MV-4-11 (cell line): ENCODE results near the gene NRN1L.
"Not testable (repeated sequence)": the region's sequence is repeated elsewhere in the genome, so short reads cannot be mapped to it uniquely, and the experiment has no call there.

Experiments
- DNase-seq: peaks from one replicate; lab custom pipeline; 2025; lab: John Stamatoyannopoulos, UW

NRN1L gene

GRCh38 chr16:67884684-67885083, at the start of gene NRN1L:
NRN1L (plus strand) TSS chr16:67884885; CDS start chr16:67884904, 19 bp downstream.
- no peak for DNase-seq

- not testable (repeated sequence) for DNase-seq
Measured at GRCh38 chr16:67837190-67837589, 47.5 kb upstream of the NRN1L start.

GRCh38 chr16:67837811-67838210, 46.9 kb upstream of the NRN1L start:
- DNase-seq = no peak

GRCh38 chr16:67841198-67841815, 43.4 kb upstream of the NRN1L start:
- no peak for DNase-seq

- peak; percentile 93 for DNase-seq
Measured at GRCh38 chr16:67841816-67842508, 42.7 kb upstream of the NRN1L start, which contains the start of gene THAP11. THAP11 (plus strand) TSS chr16:67842320; CDS start chr16:67842555, 235 bp downstream.

- DNase-seq = peak; percentile 55
Measured at GRCh38 chr16:67842509-67843342, 42.0 kb upstream of the NRN1L start.

- no peak for DNase-seq
Measured at GRCh38 chr16:67843343-67843765, 41.3 kb upstream of the NRN1L start.

- DNase-seq = no peak
Measured at GRCh38 chr16:67844497-67844896, 40.2 kb upstream of the NRN1L start.

GRCh38 chr16:67845291-67846062, 39.2 kb upstream of the NRN1L start:
- DNase-seq = peak; percentile 43

- peak; percentile 35 for DNase-seq
Measured at GRCh38 chr16:67846063-67846319, 38.7 kb upstream of the NRN1L start.

GRCh38 chr16:67846320-67847063, 38.2 kb upstream of the NRN1L start, which contains the start of gene NUTF2:
NUTF2 (plus strand) TSS chr16:67846933; CDS start chr16:67865131, 18,198 bp downstream.
- peak; percentile 93 for DNase-seq

GRCh38 chr16:67847064-67847861, 37.4 kb upstream of the NRN1L start, which contains the start of gene CENPT:
CENPT (minus strand) TSS chr16:67847693; CDS start chr16:67833859, 13,834 bp downstream.
- DNase-seq = no peak

GRCh38 chr16:67848118-67848517, 36.6 kb upstream of the NRN1L start:
- DNase-seq = no peak

- DNase-seq = no peak
Measured at GRCh38 chr16:67853670-67854069, 31.0 kb upstream of the NRN1L start.

- no peak for DNase-seq
Measured at GRCh38 chr16:67855789-67856188, 28.9 kb upstream of the NRN1L start.

- no peak for DNase-seq
Measured at GRCh38 chr16:67856927-67857546, 27.6 kb upstream of the NRN1L start.

GRCh38 chr16:67857547-67858233, 27.0 kb upstream of the NRN1L start:
- DNase-seq = peak; percentile 15

- no peak for DNase-seq
Measured at GRCh38 chr16:67858500-67858899, 26.2 kb upstream of the NRN1L start.
